H1 (cell line): ENCODE measurements around the gene POU6F2. TPM values are rescaled to one million over a fixed set of nuclear protein-coding genes. Genes with fewer than 3 reads are reported as not detected.

ENCODE experiments used
- CTCF ChIA-PET: fragments of 300-600 bp; sonication (Branson Sonifier 250); formaldehyde crosslinking; loops from one replicate; lab custom pipeline; 2021; ENCODE audit not compliant: partially characterized antibody; lab: Charles Lee
- POLR2A ChIA-PET: fragments of 300-600 bp; sonication (Branson Sonifier 250); formaldehyde crosslinking; loops from one replicate; lab custom pipeline; 2021; ENCODE audit warnings: inconsistent platforms; ENCODE audit not compliant: partially characterized antibody; lab: Charles Lee
- DNase-seq, 2 experiments: peaks; one replicate each; pipeline versions ENCODE4 v3.0.0 to v3.0.0-alpha.2; 2010 to 2022; ENCODE audit warnings: low spot score in 2 of 2, low read depth in 1 of 2, mixed read lengths in 1 of 2
- FAIRE-seq: peaks from 2 replicates; lab custom pipeline; 2011; peaks lifted over from hg19 to GRCh38; lab: Jason Lieb, UNC
- H2AFZ ChIP-seq: 2 replicates; pipeline ENCODE4 v1.8.1; 2012; ENCODE audit warnings: low read length, inconsistent platforms
- H2AK5ac ChIP-seq: 2 replicates; pipeline ENCODE4 v1.6.1; 2013; ENCODE audit warnings: low read depth, low read length
- H2BK120ac ChIP-seq: replicated peaks from 2 replicates; pipeline ENCODE3; 2013; ENCODE audit warnings: low read depth, low read length, inconsistent platforms
- H2BK12ac ChIP-seq: 2 replicates; pipeline ENCODE4 v1.6.1; 2013; ENCODE audit warnings: low read depth, low read length
- H2BK15ac ChIP-seq: 2 replicates; pipeline ENCODE4 v1.6.1; 2013; ENCODE audit warnings: low read length
- H2BK20ac ChIP-seq: 2 replicates; pipeline ENCODE4 v1.6.1; 2013; ENCODE audit warnings: low read length
- H2BK5ac ChIP-seq: 2 replicates; pipeline ENCODE4 v1.6.1; 2013; ENCODE audit warnings: low read depth, low read length
- H3K14ac ChIP-seq: 2 replicates; pipeline ENCODE4 v1.6.1; 2013; ENCODE audit warnings: inconsistent platforms; ENCODE audit not compliant: insufficient read length
- H3K18ac ChIP-seq: 2 replicates; pipeline ENCODE4 v1.6.1; 2013; ENCODE audit warnings: low read length; ENCODE audit errors: extremely low read depth
- H3K23ac ChIP-seq: 2 replicates; pipeline ENCODE4 v1.6.1; 2013; ENCODE audit warnings: inconsistent platforms; ENCODE audit not compliant: insufficient read length
- H3K23me2 ChIP-seq: 2 replicates; pipeline ENCODE4 v1.6.1; 2013; ENCODE audit warnings: low read depth, low read length
- H3K27ac ChIP-seq: 2 replicates; pipeline ENCODE4 v1.6.1; 2011; ENCODE audit warnings: low read depth, low read length, inconsistent platforms
- H3K27me3 ChIP-seq, 4 experiments: replicated peaks in 1 of 4; 1 replicate in 1 of 4; 2 replicates in 3 of 4; pipeline versions ENCODE4 v1.6.1 to v1.8.1; 2011 to 2013; ENCODE audit warnings: low read length in 3 of 4, mild to moderate bottlenecking in 3 of 4, inconsistent platforms in 2 of 4, mixed read lengths in 2 of 4, moderate library complexity in 1 of 4; ENCODE audit not compliant: control insufficient read depth in 3 of 4, insufficient read depth in 3 of 4; ENCODE audit errors: extremely low read depth in 1 of 4
- H3K36me3 ChIP-seq, 4 experiments: 2 replicates each; pipeline versions ENCODE4 v1.6.1 to v1.8.1; 2011 to 2013; ENCODE audit warnings: mild to moderate bottlenecking in 4 of 4, low read length in 3 of 4, moderate library complexity in 2 of 4, control low read depth in 1 of 4, inconsistent platforms in 1 of 4; ENCODE audit not compliant: insufficient read depth in 4 of 4, control insufficient read depth in 2 of 4
- H3K4ac ChIP-seq: replicated peaks from 2 replicates; pipeline ENCODE3; 2013; ENCODE audit warnings: low read length, low read depth, mixed read lengths, inconsistent platforms; ENCODE audit not compliant: insufficient read length
- H3K4me1 ChIP-seq, 4 experiments: replicated peaks in 1 of 4; 1 replicate in 1 of 4; 2 replicates in 3 of 4; pipeline versions ENCODE4 v1.6.1 to v1.8.1; 2011 to 2013; ENCODE audit warnings: low read length in 3 of 4, inconsistent platforms in 2 of 4, mixed read lengths in 1 of 4; ENCODE audit not compliant: insufficient read depth in 4 of 4, control insufficient read depth in 3 of 4
- H3K4me2 ChIP-seq, 2 experiments: 2 replicates each; pipeline versions ENCODE4 v1.6.1 to v1.8.1; 2011 to 2013; ENCODE audit warnings: low read depth in 2 of 2, low read length in 2 of 2, control low read depth in 1 of 2, inconsistent platforms in 1 of 2, mild to moderate bottlenecking in 1 of 2; ENCODE audit not compliant: insufficient read depth in 1 of 2
- H3K4me3 ChIP-seq, 4 experiments: fragments of 200-600, 300-600 bp in 1 of 4; sonication (generic), shearing (Covaris generic), sonication (Bioruptor Twin) in 1 of 4; 2 replicates each; pipeline versions ENCODE4 v1.5.1 to v1.8.1; 2011 to 2016; ENCODE audit warnings: low read length in 4 of 4, low read depth in 3 of 4, control low read depth in 2 of 4, inconsistent platforms in 2 of 4, mild to moderate bottlenecking in 2 of 4, mixed read lengths in 1 of 4, moderate library complexity in 1 of 4; ENCODE audit not compliant: insufficient read depth in 2 of 4; ENCODE audit errors: extremely low read depth in 1 of 4
- H3K56ac ChIP-seq: replicated peaks from 2 replicates; pipeline ENCODE3; 2013; ENCODE audit warnings: low read depth, mild to moderate bottlenecking, mixed read lengths, low read length, inconsistent platforms; ENCODE audit not compliant: insufficient read length
- H3K79me1 ChIP-seq: 2 replicates; pipeline ENCODE4 v1.6.1; 2013; ENCODE audit warnings: low read depth, low read length, control low read depth
- H3K79me2 ChIP-seq, 2 experiments: 2 replicates each; pipeline versions ENCODE4 v1.6.1 to v1.8.1; 2012 to 2013; ENCODE audit warnings: low read length in 2 of 2, mild to moderate bottlenecking in 2 of 2, inconsistent platforms in 1 of 2; ENCODE audit not compliant: insufficient read depth in 2 of 2, control insufficient read depth in 1 of 2
- H3K9ac ChIP-seq, 4 experiments: replicated peaks in 1 of 4; 1 replicate in 1 of 4; 2 replicates in 3 of 4; pipeline versions ENCODE4 v1.6.1 to v1.8.1; 2011 to 2013; ENCODE audit warnings: low read depth in 3 of 4, low read length in 3 of 4, control low read depth in 2 of 4, mild to moderate bottlenecking in 2 of 4, moderate library complexity in 2 of 4, inconsistent platforms in 1 of 4; ENCODE audit errors: extremely low read depth in 1 of 4
- H3K9me3 ChIP-seq, 2 experiments: 2 replicates each; pipeline versions ENCODE4 v1.6.1 to v1.8.1; 2012 to 2013; ENCODE audit warnings: mild to moderate bottlenecking in 2 of 2, moderate library complexity in 2 of 2, control low read depth in 1 of 2, inconsistent platforms in 1 of 2, low read depth in 1 of 2, low read length in 1 of 2, mixed read lengths in 1 of 2; ENCODE audit not compliant: insufficient read depth in 2 of 2
- H4K20me1 ChIP-seq, 2 experiments: replicated peaks in 1 of 2; 2 replicates each; pipeline versions ENCODE3 to v1.8.1; 2011 to 2013; ENCODE audit warnings: inconsistent platforms in 2 of 2, low read length in 2 of 2, mild to moderate bottlenecking in 1 of 2; ENCODE audit not compliant: insufficient read depth in 2 of 2, control insufficient read depth in 1 of 2
- H4K5ac ChIP-seq: 2 replicates; pipeline ENCODE4 v1.6.1; 2013; ENCODE audit warnings: low read length, low read depth, mixed read lengths, inconsistent platforms; ENCODE audit not compliant: insufficient read length
- H4K8ac ChIP-seq: 2 replicates; pipeline ENCODE4 v1.8.0; 2013; ENCODE audit warnings: mild to moderate bottlenecking, moderate library complexity, low read length, inconsistent platforms; ENCODE audit not compliant: insufficient read depth; ENCODE audit errors: extremely low read depth
- H4K91ac ChIP-seq: replicated peaks from 2 replicates; pipeline ENCODE3; 2013; ENCODE audit warnings: low read length, mixed read lengths, inconsistent platforms; ENCODE audit not compliant: insufficient read length
- BCL11A ChIP-seq, 2 experiments: IDR thresholded peaks; one replicate each; pipeline ENCODE4 v1.6.1; 2011; ENCODE audit warnings: low read depth in 2 of 2, low read length in 2 of 2, mild to moderate bottlenecking in 2 of 2
- CBX5 ChIP-seq: fragments of 300-800, 300-1000 bp; sonication (generic); IDR thresholded peaks from 2 replicates; pipeline ENCODE4 v1.7.1; 2016; ENCODE audit warnings: antibody characterized with exemption, low read length, low read depth
- CHD2 ChIP-seq: IDR thresholded peaks from 2 replicates; pipeline ENCODE4 v1.6.1; 2012; ENCODE audit warnings: low read length, improper control_type of control experiment
- EP300 ChIP-seq, 2 experiments: IDR thresholded peaks; 1 replicate in 1 of 2; 2 replicates in 1 of 2; pipeline ENCODE4 v1.6.1; 2011 to 2012; ENCODE audit warnings: low read depth in 2 of 2, low read length in 2 of 2, mild to moderate bottlenecking in 2 of 2, borderline replicate concordance in 1 of 2, inconsistent platforms in 1 of 2, moderate library complexity in 1 of 2
- FOSL1 ChIP-seq: IDR thresholded peaks from 2 replicates; pipeline ENCODE4 v1.6.1; 2011; ENCODE audit warnings: mild to moderate bottlenecking, low read depth, low read length, moderate library complexity; ENCODE audit not compliant: insufficient read depth
- JUN ChIP-seq: IDR thresholded peaks from 2 replicates; pipeline ENCODE4 v1.6.1; 2011; ENCODE audit warnings: low read depth, mild to moderate bottlenecking, improper control_type of control experiment, low read length
- POLR2A ChIP-seq, 2 experiments: IDR thresholded peaks; 1 replicate in 1 of 2; 2 replicates in 1 of 2; pipeline ENCODE4 v1.6.1; 2011; ENCODE audit warnings: low read depth in 2 of 2, low read length in 2 of 2, mild to moderate bottlenecking in 2 of 2; ENCODE audit errors: control extremely low read depth in 1 of 2
- RXRA ChIP-seq: IDR thresholded peaks from 2 replicates; pipeline ENCODE4 v1.6.1; 2011; ENCODE audit warnings: low read depth, mild to moderate bottlenecking, low read length, moderate library complexity; ENCODE audit not compliant: insufficient read depth
- SIN3A ChIP-seq, 2 experiments: IDR thresholded peaks in 1 of 2; conservative IDR thresholded peaks in 1 of 2; 2 replicates each; pipeline ENCODE4 v1.6.1; 2011 to 2012; ENCODE audit warnings: low read length in 2 of 2, improper control_type of control experiment in 1 of 2, low read depth in 1 of 2, mild to moderate bottlenecking in 1 of 2
- TAF1 ChIP-seq: IDR thresholded peaks from 2 replicates; pipeline ENCODE4 v1.6.1; 2011; ENCODE audit warnings: mild to moderate bottlenecking, low read depth, low read length
- TBP ChIP-seq: IDR thresholded peaks from 2 replicates; pipeline ENCODE4 v1.6.1; 2011; ENCODE audit warnings: low read depth, low read length, improper control_type of control experiment
- TCF12 ChIP-seq: IDR thresholded peaks from 2 replicates; pipeline ENCODE4 v1.6.1; 2011; ENCODE audit warnings: low read depth, mild to moderate bottlenecking, low read length
- YY1 ChIP-seq: IDR thresholded peaks from 2 replicates; pipeline ENCODE4 v1.6.1; 2011; ENCODE audit warnings: low read depth, mild to moderate bottlenecking, low read length
- WGBS, 2 experiments: shearing (Covaris generic) in 1 of 2; methylation state at CpG; one replicate each; pipeline versions ENCODE4 v1.1.6 to v1.1.7; 2013 to 2015; ENCODE audit warnings: low lambda C conversion rate in 2 of 2, mixed read lengths in 2 of 2, inconsistent platforms in 1 of 2, low coverage in 1 of 2, missing lambda C conversion rate in 1 of 2; ENCODE audit not compliant: insufficient replicate concordance in 2 of 2, insufficient coverage in 1 of 2, insufficient read length in 1 of 2; ENCODE audit errors: extremely low coverage in 1 of 2, missing lambda C conversion rate in 1 of 2; 5-methylcytosine and 5-hydroxymethylcytosine counted together
- polyA plus RNA-seq, 7 experiments: library from polyadenylated mRNA; depleted of rRNA in 3 of 7; stranded (reverse) in 5 of 7; unstranded in 2 of 7; fragments of >200 nt in 5 of 7; fragments of 200-250 nt in 2 of 7; gene quantifications; 1 replicate in 5 of 7; 2 replicates in 1 of 7; 4 replicates in 1 of 7; pipeline versions ENCODE4 v1.2.1 to v1.2.3, GENCODE V29; 2011 to 2013; ENCODE audit warnings: missing spikeins in 2 of 7, mixed read lengths in 2 of 7
- total RNA-seq: library from RNA; stranded (reverse); fragmentation: NEBNext Ultra II Directional; extraction: Animal tissue kit (Norgen Biotek cat#: 25700); gene quantifications from 2 replicates; pipeline ENCODE4 v1.2.1, GENCODE V29; 2021

The POU6F2 gene
- total and polyA plus RNA-seq, 2 of the 8 experiments (the other 6 are each of a cell fraction or from before 2014, with no cell fraction given), result 1.1 to 2.0 TPM

DNA sequence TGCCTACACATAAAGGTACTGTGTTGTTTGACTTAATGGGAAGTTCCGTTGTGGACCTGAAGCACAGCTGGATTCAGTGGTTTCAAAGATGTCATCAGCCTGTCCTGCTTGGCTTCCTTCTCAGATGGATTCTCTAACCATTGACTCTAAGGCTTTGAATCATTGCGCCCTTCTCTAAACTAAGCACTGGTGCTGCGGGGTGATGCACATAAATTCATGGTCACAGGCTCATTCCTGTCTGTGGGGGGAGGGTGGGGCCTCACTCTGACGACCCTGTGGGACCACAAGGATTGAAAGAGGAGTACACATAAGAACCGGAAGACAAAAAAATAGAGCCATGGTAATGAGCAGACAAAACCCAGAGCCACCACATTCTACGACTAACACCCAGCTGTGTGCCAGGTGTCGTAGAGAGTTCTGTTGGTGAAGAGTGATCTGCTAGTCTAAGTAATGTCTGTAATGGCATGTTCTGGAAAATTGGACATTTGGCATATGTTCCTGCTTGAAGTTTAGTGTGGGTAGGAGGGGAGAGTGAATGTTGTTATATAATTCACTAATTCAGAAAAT is 491.2 kb downstream of the POU6F2 start:
- Histone ChIP-seq H2BK15ac (no peak overlapping the region), H3K79me1 (no peaks in the 10 kb centered on the region), H3K18ac (no peak overlapping the region), H2AFZ (no peak overlapping the region), H3K9ac (no peak overlapping the region), H3K14ac (no peak overlapping the region), H4K5ac (no peak overlapping the region), H3K27me3 (no peaks in the 10 kb centered on the region), H3K79me2 (no peaks in the 10 kb centered on the region), H3K4me3 (no peak overlapping the region), H3K4ac (no peak overlapping the region), H3K56ac (no peak overlapping the region), H2BK20ac (no peak overlapping the region), H3K4me1 (no peaks in the 10 kb centered on the region), H2BK5ac (no peak overlapping the region), H3K9me3 (no peaks in the 10 kb centered on the region), H4K20me1 (no peaks in the 10 kb centered on the region), H3K23ac (no peak overlapping the region), H4K91ac (no peak overlapping the region), H2AK5ac (no peak overlapping the region), H3K27ac (no peak overlapping the region), H2BK12ac (no peak overlapping the region), H3K4me2 (no peak overlapping the region), H2BK120ac (no peak overlapping the region), H3K23me2 (no peaks in the 10 kb centered on the region; the same call in 1 of the 2 replicates), H3K36me3 (no peaks in the 10 kb centered on the region), H4K8ac (no peak overlapping the region)
- DNase-seq (no peak), FAIRE-seq (no peak)
- 78% methylated on average over 7 of the region's 7 CpGs; no CpG with 5 or more reads in 1 of the 2 experiments for WGBS, 2 experiments
- POLR2A ChIA-PET, result no interaction called here
- CTCF ChIA-PET, result interaction anchor here (0.7 to 2.0 kb wide), 4 partner anchors 11 to 669 kb away, joined by 3 to 6 read pairs (median 3); no protein-coding TSS in a partner anchor
- no peak for TF ChIP-seq TBP
- no peak for TF ChIP-seq BCL11A (IDR thresholded peaks at IDR 0.05; ENCODE audit: low read depth in 2 of 2, low read length in 2 of 2)
- TF ChIP-seq TCF12, result no peak
- no peak for TF ChIP-seq TAF1
- TF ChIP-seq SIN3A (conservative IDR thresholded peaks at IDR 0.05 in 1 of 2, IDR thresholded peaks at IDR 0.05 in 1 of 2; ENCODE audit: low read depth in 1 of 2, low read length in 2 of 2), result no peak
- TF ChIP-seq YY1, result no peak
- no peak for TF ChIP-seq CHD2
- TF ChIP-seq CBX5, result no peak
- no peak for TF ChIP-seq POLR2A (IDR thresholded peaks at IDR 0.05; ENCODE audit: control extremely low read depth in 1 of 2, low read depth in 2 of 2, low read length in 2 of 2)
- TF ChIP-seq FOSL1, result no peak
- TF ChIP-seq RXRA, result no peak
- no peak for TF ChIP-seq EP300 (IDR thresholded peaks at IDR 0.05; ENCODE audit: borderline replicate concordance in 1 of 2, low read depth in 2 of 2, low read length in 2 of 2)
- no peak for TF ChIP-seq JUN
